ENCODE data around the gene SLC30A3.

Gene SLC30A3

GRCh38 chr2:27203741-27204140 lies 59.1 kb downstream of the SLC30A3 start:
- DNase-seq (ENCODE audit: low read depth) = no peak
